IMR-90 (cell line): Measurements from ENCODE around the gene RASL10B. TPM values are rescaled to one million over a fixed set of nuclear protein-coding genes. Genes with fewer than 3 reads are reported as not detected.

Experiments used
- ATAC-seq: fragments of 200-7000 bp; cut with Tn5 transposase; 2 replicates; pipeline ENCODE4 v1.9.1; 2020; ENCODE audit warnings: low read depth, mild to moderate bottlenecking, moderate library complexity
- BruUV-seq: library from RNA; stranded (reverse); fragments of 400-500 nt; replicated peaks from 2 replicates; lab custom pipeline; 2021; lab: Mats Ljungman, UMichigan
- CTCF ChIA-PET: fragments of 300-600 bp; formaldehyde crosslinking; extraction: SDS; loops from one replicate; lab custom pipeline; 2021; ENCODE audit warnings: antibody characterized with exemption; lab: Yijun Ruan, JAX
- POLR2A ChIA-PET: fragments of 300-600 bp; sonication (Branson Sonifier 250); formaldehyde crosslinking; loops from one replicate; lab custom pipeline; 2022; ENCODE audit warnings: antibody characterized with exemption; ENCODE audit not compliant: unreplicated experiment; lab: Charles Lee
- DNase-seq: peaks from one replicate; pipeline ENCODE4 v3.0.0; 2013
- H2AFZ ChIP-seq: replicated peaks from 2 replicates; pipeline ENCODE3; 2013; ENCODE audit warnings: low read length, mild to moderate bottlenecking; ENCODE audit not compliant: poor library complexity
- H2AK5ac ChIP-seq: 2 replicates; pipeline ENCODE4 v1.6.1; 2013; ENCODE audit warnings: low read depth, low read length, inconsistent platforms
- H2AK9ac ChIP-seq: replicated peaks from 2 replicates; pipeline ENCODE3; 2013; ENCODE audit warnings: mild to moderate bottlenecking, low read depth, low read length, moderate library complexity; ENCODE audit not compliant: poor library complexity
- H2BK120ac ChIP-seq: 2 replicates; pipeline ENCODE4 v1.6.1; 2013; ENCODE audit warnings: low read depth, low read length, inconsistent platforms
- H2BK15ac ChIP-seq: 3 replicates; pipeline ENCODE4 v1.6.1; 2013; ENCODE audit warnings: low read depth, low read length, inconsistent platforms
- H2BK20ac ChIP-seq: 2 replicates; pipeline ENCODE4 v1.6.1; 2013; ENCODE audit warnings: low read depth, mild to moderate bottlenecking, inconsistent platforms, low read length, moderate library complexity
- H2BK5ac ChIP-seq: 2 replicates; pipeline ENCODE4 v1.6.1; 2013; ENCODE audit warnings: mild to moderate bottlenecking, low read depth, low read length, inconsistent platforms; ENCODE audit not compliant: poor library complexity, severe bottlenecking
- H3K14ac ChIP-seq: replicated peaks from 2 replicates; pipeline ENCODE4 v1.6.1; 2013; ENCODE audit warnings: low read depth, low read length, inconsistent platforms
- H3K18ac ChIP-seq: 2 replicates; pipeline ENCODE4 v1.6.1; 2013; ENCODE audit warnings: low read depth, low read length, control low read depth
- H3K23ac ChIP-seq: 2 replicates; pipeline ENCODE4 v1.6.1; 2013; ENCODE audit warnings: low read depth, low read length, inconsistent platforms
- H3K27ac ChIP-seq: 2 replicates; pipeline ENCODE4 v1.5.1; 2013; ENCODE audit warnings: mild to moderate bottlenecking, control low read depth, low read length; ENCODE audit not compliant: insufficient read depth
- H3K27me3 ChIP-seq: 2 replicates; pipeline ENCODE4 v1.6.1; 2013; ENCODE audit warnings: low read length; ENCODE audit not compliant: control insufficient read depth, insufficient read depth
- H3K36me3 ChIP-seq: 2 replicates; pipeline ENCODE4 v1.6.1; 2013; ENCODE audit warnings: low read length, mixed read lengths; ENCODE audit not compliant: control insufficient read depth, insufficient read depth
- H3K4ac ChIP-seq: 2 replicates; pipeline ENCODE4 v1.6.1; 2013; ENCODE audit warnings: low read depth, low read length, inconsistent platforms
- H3K4me1 ChIP-seq: 2 replicates; pipeline ENCODE4 v1.6.1; 2013; ENCODE audit warnings: low read length, mixed read lengths; ENCODE audit not compliant: control insufficient read depth, insufficient read depth
- H3K4me2 ChIP-seq: 2 replicates; pipeline ENCODE4 v1.6.1; 2013; ENCODE audit warnings: low read depth, mild to moderate bottlenecking, control low read depth, low read length, moderate library complexity
- H3K4me3 ChIP-seq: 2 replicates; pipeline ENCODE4 v1.5.1; 2013; ENCODE audit warnings: low read depth, mild to moderate bottlenecking, control low read depth, low read length, moderate library complexity; ENCODE audit not compliant: insufficient read depth
- H3K56ac ChIP-seq: 2 replicates; pipeline ENCODE4 v1.6.1; 2013; ENCODE audit warnings: low read length, inconsistent platforms; ENCODE audit not compliant: insufficient read depth; ENCODE audit errors: extremely low read depth
- H3K79me1 ChIP-seq, 2 experiments: 2 replicates each; pipeline ENCODE4 v1.6.1; 2013; ENCODE audit warnings: low read length in 2 of 2, inconsistent platforms in 1 of 2, low read depth in 1 of 2
- H3K9ac ChIP-seq: 2 replicates; pipeline ENCODE4 v1.6.1; 2013; ENCODE audit warnings: low read depth, low read length, control low read depth
- H3K9me1 ChIP-seq: 2 replicates; pipeline ENCODE4 v1.6.1; 2013; ENCODE audit warnings: low read length, inconsistent platforms; ENCODE audit not compliant: insufficient read depth
- H3K9me3 ChIP-seq: 2 replicates; pipeline ENCODE4 v1.6.1; 2013; ENCODE audit warnings: low read length; ENCODE audit not compliant: control insufficient read depth, insufficient read depth
- H4K20me1 ChIP-seq: 2 replicates; pipeline ENCODE4 v1.6.1; 2013; ENCODE audit warnings: low read length, inconsistent platforms; ENCODE audit not compliant: insufficient read depth
- H4K5ac ChIP-seq: 2 replicates; pipeline ENCODE4 v1.6.1; 2013; ENCODE audit warnings: mild to moderate bottlenecking, low read depth, low read length, control low read depth
- H4K8ac ChIP-seq, 2 experiments: 2 replicates each; pipeline ENCODE4 v1.6.1; 2013; ENCODE audit warnings: low read depth in 2 of 2, low read length in 2 of 2, control low read depth in 1 of 2, inconsistent platforms in 1 of 2
- H4K91ac ChIP-seq: 2 replicates; pipeline ENCODE4 v1.6.1; 2013; ENCODE audit warnings: low read depth, low read length, inconsistent platforms; ENCODE audit not compliant: insufficient read depth
- CEBPB ChIP-seq: IDR thresholded peaks from 2 replicates; pipeline ENCODE4 v1.6.1; 2012; ENCODE audit warnings: low read depth, low read length, improper control_type of control experiment
- FOS ChIP-seq: fragments of 150-350 bp; IDR thresholded peaks from 2 replicates; pipeline ENCODE4 v1.6.1; 2016; ENCODE audit warnings: low read depth, low read length
- POLR2A ChIP-seq: IDR thresholded peaks from 2 replicates; pipeline ENCODE4 v1.6.1; 2012; ENCODE audit warnings: mild to moderate bottlenecking, low read depth, low read length
- RAD21 ChIP-seq: IDR thresholded peaks from 2 replicates; pipeline ENCODE4 v1.6.1; 2012; ENCODE audit warnings: low read length, improper control_type of control experiment
- RCOR1 ChIP-seq: IDR thresholded peaks from 2 replicates; pipeline ENCODE4 v1.6.1; 2012; ENCODE audit warnings: mild to moderate bottlenecking, low read length, improper control_type of control experiment; ENCODE audit not compliant: insufficient replicate concordance
- WGBS, 2 experiments: methylation state at CpG; one replicate each; pipeline versions ENCODE4 v1.1.5 to v1.1.7; 2013; ENCODE audit warnings: missing lambda C conversion rate in 2 of 2; ENCODE audit not compliant: insufficient read length in 1 of 2; ENCODE audit errors: extremely low coverage in 2 of 2; 5-methylcytosine and 5-hydroxymethylcytosine counted together
- dilution Hi-C: fragments of 300-500 bp; cut with HindIII; formaldehyde crosslinking; loops from one replicate; pipeline ENCODE4 v1.14.3; 2018; ENCODE audit warnings: low sequenced_read_pairs; ENCODE audit not compliant: unreplicated experiment
- in situ Hi-C: fragments of 300-500 bp; cut with MboI; formaldehyde crosslinking; loops from 3 replicates; pipeline ENCODE4 v1.14.3; 2019; ENCODE audit warnings: low sequenced_read_pairs, inconsistent platforms, mixed read lengths
- intact Hi-C: fragments of 100-400 bp; cut with micrococcal nuclease; formaldehyde crosslinking; loops from 2 replicates; pipeline ENCODE4 v1.10.0; 2022
- polyA plus RNA-seq, 3 experiments: library from polyadenylated mRNA; depleted of rRNA; stranded (reverse); fragments of >200 nt; gene quantifications; 2 replicates each; pipeline ENCODE4 v1.2.3, GENCODE V29; 2012; ENCODE audit warnings: low replicate concordance in 1 of 3
- total RNA-seq: library from RNA; depleted of rRNA; stranded (reverse); fragments of >200 nt; gene quantifications from 2 replicates; pipeline ENCODE4 v1.2.3, GENCODE V29; 2012

RASL10B gene
- total and polyA plus RNA-seq, 2 of the 4 experiments (the other 2 are of a cell fraction): 4.1 to 4.7 TPM

DNA sequence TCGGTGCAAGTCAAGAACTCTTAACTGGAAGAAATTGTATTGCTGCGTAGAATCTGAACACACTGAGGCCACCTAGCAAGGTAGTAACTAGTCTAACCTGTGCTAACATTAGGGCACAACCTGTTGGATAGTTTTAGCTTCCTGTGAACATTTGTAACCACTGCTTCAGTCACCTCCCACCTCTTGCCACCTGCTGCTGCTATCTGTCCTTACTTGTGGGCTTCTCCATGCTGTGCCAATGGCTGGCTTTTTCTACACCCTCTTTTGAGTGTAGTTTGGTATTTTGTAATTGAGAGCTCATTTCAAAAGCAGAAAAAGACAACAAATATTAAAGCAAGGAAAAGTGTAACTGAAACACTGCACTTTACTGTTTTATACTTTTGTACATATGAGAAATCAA lies 7.7 kb upstream of the RASL10B start:
- dilution Hi-C loops: no loop called here
- Histone ChIP-seq H2BK20ac (no peak overlapping the region), H3K4me2 (no peak overlapping the region), H3K4me3 (no peak overlapping the region), H2AFZ (no peak overlapping the region), H2BK15ac (no peak overlapping the region), H4K20me1 (peaks cover 13% of the 10 kb centered on the region; the same call in 1 of the 2 replicates), H3K9me3 (no peaks in the 10 kb centered on the region), H2BK5ac (no peak overlapping the region), H3K27me3 (no peaks in the 10 kb centered on the region), H3K9me1 (peaks cover 14% of the 10 kb centered on the region), H3K36me3 (peaks cover 23% of the 10 kb centered on the region), H3K18ac (no peak overlapping the region), H4K91ac (no peak overlapping the region), H3K23ac (no peak overlapping the region), H3K79me1 (peaks cover 6 to 31% of the 10 kb centered on the region in 2 experiments; a peak in 3 of 4 replicates), H3K27ac (no peak overlapping the region), H3K9ac (no peak overlapping the region), H4K8ac (no peak overlapping the region), H2AK5ac (no peak overlapping the region), H3K4ac (no peak overlapping the region), H2AK9ac (no peak overlapping the region), H4K5ac (no peak overlapping the region), H3K56ac (no peak overlapping the region), H3K4me1 (peaks cover 15% of the 10 kb centered on the region), H2BK120ac (no peak overlapping the region), H3K14ac (no peak overlapping the region)
- ChIA-PET POLR2A (no interaction called here), CTCF (no interaction called here)
- TF ChIP-seq POLR2A (no peak), CEBPB (no peak), FOS (no peak), RCOR1 (no peak), RAD21 (no peak)
- no TSS peak for BruUV-seq
- ATAC-seq: no peak
- intact Hi-C loops: no loop called here
- WGBS, 2 experiments: 100% methylated on average over 1 of the region's 2 CpGs; no CpG with 5 or more reads in 1 of the 2 experiments
- DNase-seq: no peak
- in situ Hi-C loops: no loop called here
